ENCODE data around the gene TGIF1. TPM values are rescaled to one million over a fixed set of nuclear protein-coding genes. Genes with fewer than 3 reads are reported as not detected.

The TGIF1 gene
- total and polyA plus RNA-seq, 2 experiments from 2014 or later, result 41.2 to 62.7 TPM

GRCh38 chr18:3480827-3481573, 31.0 kb downstream of the TGIF1 start:
- H3K36me3 ChIP-seq, result no peaks in the 10 kb centered on the region
- H3K4me1 ChIP-seq (ENCODE audit: low read depth), result no peaks in the 10 kb centered on the region
- TF ChIP-seq, protein P1, sequence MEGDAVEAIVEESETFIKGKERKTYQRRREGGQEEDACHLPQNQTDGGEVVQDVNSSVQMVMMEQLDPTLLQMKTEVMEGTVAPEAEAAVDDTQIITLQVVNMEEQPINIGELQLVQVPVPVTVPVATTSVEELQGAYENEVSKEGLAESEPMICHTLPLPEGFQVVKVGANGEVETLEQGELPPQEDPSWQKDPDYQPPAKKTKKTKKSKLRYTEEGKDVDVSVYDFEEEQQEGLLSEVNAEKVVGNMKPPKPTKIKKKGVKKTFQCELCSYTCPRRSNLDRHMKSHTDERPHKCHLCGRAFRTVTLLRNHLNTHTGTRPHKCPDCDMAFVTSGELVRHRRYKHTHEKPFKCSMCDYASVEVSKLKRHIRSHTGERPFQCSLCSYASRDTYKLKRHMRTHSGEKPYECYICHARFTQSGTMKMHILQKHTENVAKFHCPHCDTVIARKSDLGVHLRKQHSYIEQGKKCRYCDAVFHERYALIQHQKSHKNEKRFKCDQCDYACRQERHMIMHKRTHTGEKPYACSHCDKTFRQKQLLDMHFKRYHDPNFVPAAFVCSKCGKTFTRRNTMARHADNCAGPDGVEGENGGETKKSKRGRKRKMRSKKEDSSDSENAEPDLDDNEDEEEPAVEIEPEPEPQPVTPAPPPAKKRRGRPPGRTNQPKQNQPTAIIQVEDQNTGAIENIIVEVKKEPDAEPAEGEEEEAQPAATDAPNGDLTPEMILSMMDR (IDR thresholded peaks at IDR 0.05; ENCODE audit: low read depth, low read length), result no peak
- H3K4me3 ChIP-seq, result no peak overlapping the region
- no peak for DNase-seq (ENCODE audit: low read depth in 1 of 2, low spot score in 1 of 2)
- no peaks in the 10 kb centered on the region for H3K9me3 ChIP-seq (ENCODE audit: low read depth)
- no peak overlapping the region for H3K27ac ChIP-seq
- no peaks in the 10 kb centered on the region for H3K27me3 ChIP-seq

GRCh38 chr18:3481696-3482210, 31.8 kb downstream of the TGIF1 start:
- peak; percentile 63 to 78 for DNase-seq (ENCODE audit: low read depth in 1 of 2, low spot score in 1 of 2)
- Histone ChIP-seq H3K9me3 (ENCODE audit: low read depth) (no peaks in the 10 kb centered on the region), H3K4me3 (no peak overlapping the region), H3K27ac (no peak overlapping the region), H3K27me3 (no peaks in the 10 kb centered on the region), H3K36me3 (no peaks in the 10 kb centered on the region), H3K4me1 (ENCODE audit: low read depth) (no peaks in the 10 kb centered on the region)
- TF ChIP-seq, protein P1 (IDR thresholded peaks at IDR 0.05; ENCODE audit: low read depth, low read length), result peak; percentile 74

DNA sequence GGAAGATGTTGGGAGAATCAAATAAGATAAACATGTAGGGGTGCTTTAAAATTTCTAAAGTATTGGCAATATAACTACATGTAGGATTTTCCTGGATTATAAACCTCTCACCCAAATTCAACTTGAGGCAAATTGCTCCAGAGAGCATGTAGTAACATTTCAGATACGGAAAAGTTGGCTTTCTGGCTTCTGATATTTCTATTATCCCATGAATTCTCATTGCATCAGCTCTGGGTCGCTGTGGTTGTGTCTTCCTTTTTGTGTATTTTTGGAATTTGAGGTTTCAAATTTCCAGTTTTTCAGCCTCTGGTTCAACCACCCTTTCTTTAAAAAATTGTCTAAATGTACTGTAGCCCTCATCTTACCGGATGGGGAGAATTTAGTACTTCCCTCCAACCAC, 32.3 kb downstream of the TGIF1 start:
- peak in 1 of 2 donors; percentile 52 for DNase-seq (ENCODE audit: low read depth in 1 of 2, low spot score in 1 of 2)
- Histone ChIP-seq H3K27ac (no peak overlapping the region), H3K4me1 (ENCODE audit: low read depth) (no peaks in the 10 kb centered on the region), H3K27me3 (no peaks in the 10 kb centered on the region), H3K9me3 (ENCODE audit: low read depth) (no peaks in the 10 kb centered on the region), H3K36me3 (no peaks in the 10 kb centered on the region), H3K4me3 (no peak overlapping the region)
- TF ChIP-seq, protein P1 (IDR thresholded peaks at IDR 0.05; ENCODE audit: low read depth, low read length), result no peak

DNA sequence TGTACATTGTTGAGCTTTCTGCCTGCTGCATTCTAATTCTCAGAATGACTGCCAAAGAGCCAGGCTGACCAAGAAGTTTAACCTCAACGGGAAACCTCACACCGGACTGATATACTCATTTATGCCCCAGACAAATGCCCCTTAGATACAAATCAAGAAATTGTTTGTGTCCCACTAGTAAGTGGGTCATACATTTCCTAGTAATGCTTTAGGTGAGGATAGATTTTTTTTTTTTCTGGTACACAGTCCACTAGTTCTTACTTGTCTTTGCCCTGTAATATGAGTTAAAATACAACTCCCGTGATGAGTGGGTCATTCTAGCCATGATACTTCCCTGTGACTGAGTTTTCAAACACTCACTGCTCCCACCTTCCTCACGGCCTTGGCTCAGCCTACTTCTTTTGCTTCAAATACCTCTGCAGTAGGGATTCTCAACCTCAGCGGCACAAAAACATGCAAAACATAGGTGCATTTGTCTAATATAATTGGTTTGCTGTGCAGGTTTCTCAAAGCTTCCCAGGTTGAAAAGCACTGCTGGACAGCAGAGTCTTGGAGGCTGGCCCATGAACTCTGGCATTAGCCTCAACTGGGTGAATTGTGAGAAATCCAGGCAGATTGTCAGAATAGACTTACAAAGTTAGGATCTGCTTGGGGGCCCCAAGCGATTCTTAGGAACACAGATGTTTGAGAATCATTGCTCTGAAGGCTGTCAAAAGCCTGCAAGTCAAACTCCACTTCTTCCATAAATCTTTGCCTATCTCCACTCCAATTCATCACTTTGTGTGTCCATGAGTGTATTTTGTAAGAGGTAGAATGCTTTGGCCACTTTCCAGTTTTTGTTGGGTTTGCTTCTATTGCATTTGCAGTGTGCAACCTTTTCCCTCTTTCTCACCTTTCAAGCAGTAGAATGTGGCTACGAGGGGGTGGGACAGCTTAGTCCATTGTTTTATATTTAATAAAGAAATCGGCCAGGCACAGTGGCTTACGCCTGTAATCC, 35.5 kb downstream of the TGIF1 start:
- no peaks in the 10 kb centered on the region for H3K36me3 ChIP-seq
- TF ChIP-seq, protein P1 (IDR thresholded peaks at IDR 0.05; ENCODE audit: low read depth, low read length), result no peak
- H3K27ac ChIP-seq, result no peak overlapping the region
- H3K4me3 ChIP-seq, result no peak overlapping the region
- no peaks in the 10 kb centered on the region for H3K9me3 ChIP-seq (ENCODE audit: low read depth)
- DNase-seq (ENCODE audit: low read depth in 1 of 2, low spot score in 1 of 2), result no peak
- no peaks in the 10 kb centered on the region for H3K27me3 ChIP-seq
- H3K4me1 ChIP-seq (ENCODE audit: low read depth), result no peaks in the 10 kb centered on the region

GRCh38 chr18:3486512-3486911, 36.5 kb downstream of the TGIF1 start:
- Histone ChIP-seq H3K27me3 (no peaks in the 10 kb centered on the region), H3K9me3 (ENCODE audit: low read depth) (no peaks in the 10 kb centered on the region), H3K36me3 (no peaks in the 10 kb centered on the region), H3K4me1 (ENCODE audit: low read depth) (no peaks in the 10 kb centered on the region), H3K27ac (no peak overlapping the region), H3K4me3 (no peak overlapping the region)
- TF ChIP-seq, protein P1 (IDR thresholded peaks at IDR 0.05; ENCODE audit: low read depth, low read length), result no peak
- DNase-seq (ENCODE audit: low read depth in 1 of 2, low spot score in 1 of 2), result no peak

Measured in cardiac muscle cell (in vitro differentiated cells and primary cell).